ENCODE measurements around the gene TMEM123.

Gene TMEM123

DNA sequence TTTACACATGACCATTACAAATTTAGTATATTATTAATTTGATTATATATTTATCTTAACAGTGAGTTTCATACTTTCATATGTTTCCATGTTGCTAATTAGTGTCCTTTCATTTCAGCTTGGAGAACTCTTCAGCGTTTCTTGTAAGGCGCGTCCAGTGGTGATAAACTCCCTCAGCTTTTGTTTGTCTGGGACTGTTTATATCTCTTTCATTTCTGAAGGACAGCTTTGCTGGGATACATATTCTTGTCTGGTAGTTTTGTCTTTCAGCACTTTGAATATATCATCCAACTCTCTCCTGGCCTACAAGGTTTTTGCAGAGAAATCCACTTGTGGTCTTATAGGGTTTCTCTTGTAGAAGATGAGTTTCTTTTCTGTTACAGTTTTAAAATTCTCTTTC is 93.2 kb downstream of the TMEM123 start:
- Histone ChIP-seq H4K8ac (ENCODE audit: low read depth, low read length) (no peak overlapping the region), H3K79me1 (ENCODE audit: low read length) (no peaks in the 10 kb centered on the region), H3K27me3 (ENCODE audit: insufficient read depth, low read length, poor library complexity) (no peaks in the 10 kb centered on the region), H3K79me2 (ENCODE audit: control insufficient read depth, insufficient read depth, low read length) (no peaks in the 10 kb centered on the region), H3K9ac (ENCODE audit: low read length) (no peak overlapping the region), H3K4me3 (ENCODE audit: low read length) (no peak overlapping the region), H2AK5ac (ENCODE audit: low read length) (no peak overlapping the region), H3K56ac (ENCODE audit: low read length) (no peak overlapping the region), H3K4me2 (ENCODE audit: low read length) (no peak overlapping the region), H2BK5ac (ENCODE audit: low read length) (no peak overlapping the region), H3K27ac (ENCODE audit: low read depth, low read length) (no peak overlapping the region), H2BK15ac (replicated peaks; ENCODE audit: low read depth) (no peak overlapping the region), H3K36me3 (ENCODE audit: control insufficient read depth, insufficient read depth, low read length) (peaks cover 2% of the 10 kb centered on the region), H3K18ac (ENCODE audit: low read length) (no peak overlapping the region), H4K5ac (ENCODE audit: low read length) (no peak overlapping the region), H3K4me1 (ENCODE audit: control insufficient read depth, low read depth, low read length) (no peaks in the 10 kb centered on the region), H3K4ac (ENCODE audit: low read depth, low read length) (no peak overlapping the region), H2BK120ac (ENCODE audit: low read depth, low read length) (no peak overlapping the region), H3K23ac (ENCODE audit: low read length) (no peak overlapping the region)
- DNase-seq, result no peak
- WGBS (ENCODE audit: extremely low coverage, insufficient coverage, low lambda C conversion rate), result no CpG with 5 or more reads among the region's 3 CpGs

DNA sequence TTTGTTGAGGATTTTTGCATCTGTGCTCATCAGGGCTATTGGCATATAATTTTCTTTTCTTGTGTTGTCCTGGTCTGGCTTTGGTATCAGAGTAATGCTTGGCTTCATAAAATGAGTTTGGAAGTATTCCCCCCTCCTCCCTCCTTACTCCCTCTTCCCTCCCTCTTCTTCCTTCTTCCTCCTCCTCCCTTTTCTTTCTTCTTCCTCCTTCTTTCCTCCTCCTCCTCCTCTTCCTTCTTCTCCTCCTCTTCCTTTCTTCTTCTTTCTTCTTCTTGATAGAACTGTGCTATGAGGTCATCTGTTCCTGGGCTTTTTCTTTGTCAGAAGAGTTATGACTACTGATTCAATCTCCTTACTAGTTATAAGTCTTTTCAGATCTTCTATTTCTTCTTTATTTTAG is 95.4 kb downstream of the TMEM123 start:
- Histone ChIP-seq H3K9ac (ENCODE audit: low read length) (no peak overlapping the region), H3K23ac (ENCODE audit: low read length) (no peak overlapping the region), H3K4me2 (ENCODE audit: low read length) (no peak overlapping the region), H4K8ac (ENCODE audit: low read depth, low read length) (no peak overlapping the region), H2AK5ac (ENCODE audit: low read length) (no peak overlapping the region), H3K27me3 (ENCODE audit: insufficient read depth, low read length, poor library complexity) (no peaks in the 10 kb centered on the region), H3K4me3 (ENCODE audit: low read length) (no peak overlapping the region), H4K5ac (ENCODE audit: low read length) (no peak overlapping the region), H3K79me1 (ENCODE audit: low read length) (no peaks in the 10 kb centered on the region), H3K4ac (ENCODE audit: low read depth, low read length) (no peak overlapping the region), H3K36me3 (ENCODE audit: control insufficient read depth, insufficient read depth, low read length) (peaks cover 2% of the 10 kb centered on the region), H3K27ac (ENCODE audit: low read depth, low read length) (no peak overlapping the region), H2BK15ac (replicated peaks; ENCODE audit: low read depth) (no peak overlapping the region), H3K4me1 (ENCODE audit: control insufficient read depth, low read depth, low read length) (no peaks in the 10 kb centered on the region), H3K56ac (ENCODE audit: low read length) (no peak overlapping the region), H2BK5ac (ENCODE audit: low read length) (no peak overlapping the region), H2BK120ac (ENCODE audit: low read depth, low read length) (no peak overlapping the region), H3K79me2 (ENCODE audit: control insufficient read depth, insufficient read depth, low read length) (no peaks in the 10 kb centered on the region), H3K18ac (ENCODE audit: low read length) (no peak overlapping the region)
- DNase-seq, result no peak

DNA sequence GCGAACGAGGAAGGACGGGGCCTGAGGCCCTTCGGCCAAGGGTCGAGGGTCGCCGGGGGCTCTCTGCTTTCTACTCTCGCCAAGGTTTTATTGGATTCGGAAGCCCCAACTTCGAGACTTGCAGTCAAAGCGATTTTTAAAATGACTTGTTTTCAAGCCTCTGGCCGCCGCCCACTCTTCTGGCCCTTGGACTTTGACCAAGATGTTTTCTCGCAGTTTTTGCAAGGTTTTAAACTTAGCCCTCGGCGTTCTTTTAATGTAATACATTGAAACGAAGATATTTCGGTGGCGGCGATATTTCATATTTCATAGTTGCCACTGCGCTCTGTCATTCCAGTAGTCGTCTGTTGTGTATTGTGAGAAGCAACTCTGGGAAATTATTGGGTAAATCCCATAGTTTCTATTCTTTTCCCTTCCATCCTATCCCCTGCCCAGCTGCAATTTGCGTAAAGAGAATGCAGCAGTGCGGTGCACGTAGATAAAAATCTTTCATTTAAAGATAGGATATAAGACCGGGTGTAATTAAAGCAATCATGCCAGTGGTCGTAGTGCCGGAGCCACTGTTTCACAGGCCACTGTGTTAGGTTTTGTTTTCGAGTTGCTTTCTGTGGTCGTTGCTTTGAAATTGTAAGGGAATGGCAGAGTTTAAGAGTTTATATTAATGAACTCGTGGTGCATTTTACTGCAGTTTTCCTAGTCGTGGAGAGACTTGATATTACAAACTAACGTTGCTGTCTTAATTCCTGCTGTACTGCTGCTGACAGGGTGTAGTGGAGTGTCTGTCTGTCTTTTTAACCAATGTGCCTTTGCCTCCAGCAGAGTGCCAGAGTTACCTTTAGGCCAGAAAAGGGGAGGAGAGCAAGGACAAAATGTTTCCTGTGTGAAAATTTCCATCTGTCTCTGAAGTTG is 104.8 kb downstream of the TMEM123 start:
- no peak overlapping the region for H2BK15ac ChIP-seq (replicated peaks; ENCODE audit: low read depth)
- H3K79me2 ChIP-seq (ENCODE audit: control insufficient read depth, insufficient read depth, low read length), result peaks cover 15% of the 10 kb centered on the region
- no CpG with 5 or more reads among the region's 33 CpGs for WGBS (ENCODE audit: extremely low coverage, insufficient coverage, low lambda C conversion rate)
- H3K79me1 ChIP-seq (ENCODE audit: low read length), result peaks cover 3% of the 10 kb centered on the region
- H4K8ac ChIP-seq (ENCODE audit: low read depth, low read length), result no peak overlapping the region
- H2AK5ac ChIP-seq (ENCODE audit: low read length), result no peak overlapping the region
- peak overlapping the region; percentile 98 for H3K18ac ChIP-seq (ENCODE audit: low read length)
- peak overlapping the region; percentile 97 for H3K4me2 ChIP-seq (ENCODE audit: low read length)
- H3K36me3 ChIP-seq (ENCODE audit: control insufficient read depth, insufficient read depth, low read length), result no peaks in the 10 kb centered on the region
- H3K4ac ChIP-seq (ENCODE audit: low read depth, low read length), result peak overlapping the region; percentile 93
- H4K5ac ChIP-seq (ENCODE audit: low read length), result no peak overlapping the region
- H2BK5ac ChIP-seq (ENCODE audit: low read length), result no peak overlapping the region
- H3K56ac ChIP-seq (ENCODE audit: low read length), result peak overlapping the region; percentile 91
- peak overlapping the region; percentile 89 for H3K4me3 ChIP-seq (ENCODE audit: low read length)
- peak overlapping the region; percentile 35 for H2BK120ac ChIP-seq (ENCODE audit: low read depth, low read length)
- no peak overlapping the region for H3K23ac ChIP-seq (ENCODE audit: low read length)
- peak overlapping the region; percentile 82 for H3K27ac ChIP-seq (ENCODE audit: low read depth, low read length)
- no peaks in the 10 kb centered on the region for H3K27me3 ChIP-seq (ENCODE audit: insufficient read depth, low read length, poor library complexity)
- peaks cover 2% of the 10 kb centered on the region for H3K4me1 ChIP-seq (ENCODE audit: control insufficient read depth, low read depth, low read length)
- peak; percentile 42 for DNase-seq
- peak overlapping the region; percentile 91 for H3K9ac ChIP-seq (ENCODE audit: low read length)

DNA sequence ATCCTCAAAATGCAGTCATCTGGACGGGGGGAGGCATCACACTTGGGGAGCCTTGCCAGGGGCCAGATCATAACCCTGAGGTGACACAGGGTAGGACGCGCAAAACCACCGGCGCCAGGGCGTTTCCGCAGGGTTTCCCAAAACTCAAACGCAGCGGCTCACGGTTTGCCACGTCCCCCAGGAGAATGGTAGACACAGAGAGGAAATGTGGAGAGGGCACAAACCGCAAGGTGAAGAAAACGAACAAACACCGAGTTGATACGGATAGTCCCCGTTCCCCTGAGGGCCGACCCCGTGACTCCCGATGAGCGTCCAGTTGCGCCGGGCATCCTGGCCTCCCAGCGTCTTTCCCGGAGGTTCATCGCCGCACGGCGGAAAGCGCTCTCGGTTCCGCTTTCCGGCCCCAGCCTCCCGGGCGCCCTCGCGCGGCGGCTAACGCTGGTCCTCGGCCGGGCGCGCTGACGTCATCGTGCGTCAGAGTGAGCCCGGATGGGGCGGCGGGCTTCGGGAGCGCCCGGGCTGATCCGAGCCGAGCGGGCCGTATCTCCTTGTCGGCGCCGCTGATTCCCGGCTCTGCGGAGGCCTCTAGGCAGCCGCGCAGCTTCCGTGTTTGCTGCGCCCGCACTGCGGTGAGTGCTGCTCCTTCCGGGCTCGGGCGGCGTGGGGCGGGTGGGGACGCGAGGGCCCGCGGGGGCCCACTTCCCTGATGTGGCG is 105.7 kb downstream of the TMEM123 start, which contains the start of gene BIRC2:
TSS of gene BIRC2 (plus strand) at position 467 of the 714 bp plus-strand sequence. CDS start 2,641 bp downstream, outside the sequence.
- peak within 1 kb of the TSS; percentile 82 for H3K27ac ChIP-seq (ENCODE audit: low read depth, low read length)
- peaks cover 3% of the 10 kb centered on the region for H3K79me1 ChIP-seq (ENCODE audit: low read length)
- H3K9ac ChIP-seq (ENCODE audit: low read length), result peak within 1 kb of the TSS; percentile 91
- peak within 1 kb of the TSS; percentile 93 for H3K4ac ChIP-seq (ENCODE audit: low read depth, low read length)
- H4K5ac ChIP-seq (ENCODE audit: low read length), result no peak within 1 kb of the TSS
- no peaks in the 10 kb centered on the region for H3K27me3 ChIP-seq (ENCODE audit: insufficient read depth, low read length, poor library complexity)
- peak within 1 kb of the TSS; percentile 33 for H2BK5ac ChIP-seq (ENCODE audit: low read length)
- no peak within 1 kb of the TSS for H2AK5ac ChIP-seq (ENCODE audit: low read length)
- whole genome bisulfite sequencing (ENCODE audit: extremely low coverage, insufficient coverage, low lambda C conversion rate), result no CpG with 5 or more reads among the region's 77 CpGs
- H3K4me1 ChIP-seq (ENCODE audit: control insufficient read depth, low read depth, low read length), result peaks cover 2% of the 10 kb centered on the region
- no peaks in the 10 kb centered on the region for H3K36me3 ChIP-seq (ENCODE audit: control insufficient read depth, insufficient read depth, low read length)
- peak within 1 kb of the TSS; percentile 89 for H3K4me3 ChIP-seq (ENCODE audit: low read length)
- peak within 1 kb of the TSS; percentile 35 for H2BK120ac ChIP-seq (ENCODE audit: low read depth, low read length)
- peak within 1 kb of the TSS; percentile 91 for H3K56ac ChIP-seq (ENCODE audit: low read length)
- no peak within 1 kb of the TSS for H4K8ac ChIP-seq (ENCODE audit: low read depth, low read length)
- H3K4me2 ChIP-seq (ENCODE audit: low read length), result peak within 1 kb of the TSS; percentile 97
- peak within 1 kb of the TSS; percentile 59 for H3K23ac ChIP-seq (ENCODE audit: low read length)
- H3K18ac ChIP-seq (ENCODE audit: low read length), result peak within 1 kb of the TSS; percentile 98
- peak; percentile 96 for DNase-seq
- no peak within 1 kb of the TSS for H2BK15ac ChIP-seq (replicated peaks; ENCODE audit: low read depth)
- H3K79me2 ChIP-seq (ENCODE audit: control insufficient read depth, insufficient read depth, low read length), result peaks cover 15% of the 10 kb centered on the region

DNA sequence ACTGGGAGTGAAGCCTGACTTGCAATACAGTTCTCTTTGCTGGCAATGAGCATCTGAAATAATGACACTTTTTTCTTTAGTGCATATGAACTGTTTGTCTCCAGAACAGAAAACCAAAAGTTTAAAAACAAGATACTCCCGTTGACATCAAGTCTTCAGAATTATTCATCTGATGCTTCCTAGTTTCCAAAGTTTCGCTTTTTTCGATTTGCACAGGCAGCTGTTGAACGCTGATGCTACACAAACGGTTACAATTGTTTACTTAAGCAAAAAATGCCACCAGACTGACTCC is 106.2 kb downstream of the TMEM123 start:
- peak overlapping the region; percentile 90 for H3K56ac ChIP-seq (ENCODE audit: low read length)
- no peak overlapping the region for H2BK15ac ChIP-seq (replicated peaks; ENCODE audit: low read depth)

More for the DNA sequence above, 106.2 kb downstream of the TMEM123 start:
- no peak overlapping the region for H2AK5ac ChIP-seq (ENCODE audit: low read length)
- peak overlapping the region; percentile 59 for H3K23ac ChIP-seq (ENCODE audit: low read length)
- H3K4ac ChIP-seq (ENCODE audit: low read depth, low read length), result no peak overlapping the region
- H3K36me3 ChIP-seq (ENCODE audit: control insufficient read depth, insufficient read depth, low read length), result no peaks in the 10 kb centered on the region
- H4K8ac ChIP-seq (ENCODE audit: low read depth, low read length), result no peak overlapping the region
- H3K9ac ChIP-seq (ENCODE audit: low read length), result peak overlapping the region; percentile 84
- peak overlapping the region; percentile 33 for H2BK5ac ChIP-seq (ENCODE audit: low read length)
- DNase-seq, result no peak
- H3K4me3 ChIP-seq (ENCODE audit: low read length), result peak overlapping the region; percentile 44
- H3K79me1 ChIP-seq (ENCODE audit: low read length), result peaks cover 3% of the 10 kb centered on the region
- H3K4me1 ChIP-seq (ENCODE audit: control insufficient read depth, low read depth, low read length), result peaks cover 2% of the 10 kb centered on the region
- peak overlapping the region; percentile 81 for H3K4me2 ChIP-seq (ENCODE audit: low read length)
- H3K27ac ChIP-seq (ENCODE audit: low read depth, low read length), result peak overlapping the region; percentile 36
- no peak overlapping the region for H2BK120ac ChIP-seq (ENCODE audit: low read depth, low read length)
- peaks cover 15% of the 10 kb centered on the region for H3K79me2 ChIP-seq (ENCODE audit: control insufficient read depth, insufficient read depth, low read length)
- H3K27me3 ChIP-seq (ENCODE audit: insufficient read depth, low read length, poor library complexity), result no peaks in the 10 kb centered on the region
- WGBS (ENCODE audit: extremely low coverage, insufficient coverage, low lambda C conversion rate), result no CpG with 5 or more reads among the region's 5 CpGs
- peak overlapping the region; percentile 5 for H3K18ac ChIP-seq (ENCODE audit: low read length)
- H4K5ac ChIP-seq (ENCODE audit: low read length), result no peak overlapping the region

Measured in mesendoderm (in vitro differentiated cells).